ENCODE results near the gene SRP54. TPM values are rescaled to one million over a fixed set of nuclear protein-coding genes. Genes with fewer than 3 reads are reported as not detected.

Gene SRP54
- total RNA-seq: 30.9 and 52.9 TPM in 2 replicates

GRCh38 chr14:34982421-34983147, at the start of gene SRP54:
TSS of gene SRP54 (plus strand) at chr14:34982992. CDS start at chr14:34996710, 13,718 bp downstream.

DNA sequence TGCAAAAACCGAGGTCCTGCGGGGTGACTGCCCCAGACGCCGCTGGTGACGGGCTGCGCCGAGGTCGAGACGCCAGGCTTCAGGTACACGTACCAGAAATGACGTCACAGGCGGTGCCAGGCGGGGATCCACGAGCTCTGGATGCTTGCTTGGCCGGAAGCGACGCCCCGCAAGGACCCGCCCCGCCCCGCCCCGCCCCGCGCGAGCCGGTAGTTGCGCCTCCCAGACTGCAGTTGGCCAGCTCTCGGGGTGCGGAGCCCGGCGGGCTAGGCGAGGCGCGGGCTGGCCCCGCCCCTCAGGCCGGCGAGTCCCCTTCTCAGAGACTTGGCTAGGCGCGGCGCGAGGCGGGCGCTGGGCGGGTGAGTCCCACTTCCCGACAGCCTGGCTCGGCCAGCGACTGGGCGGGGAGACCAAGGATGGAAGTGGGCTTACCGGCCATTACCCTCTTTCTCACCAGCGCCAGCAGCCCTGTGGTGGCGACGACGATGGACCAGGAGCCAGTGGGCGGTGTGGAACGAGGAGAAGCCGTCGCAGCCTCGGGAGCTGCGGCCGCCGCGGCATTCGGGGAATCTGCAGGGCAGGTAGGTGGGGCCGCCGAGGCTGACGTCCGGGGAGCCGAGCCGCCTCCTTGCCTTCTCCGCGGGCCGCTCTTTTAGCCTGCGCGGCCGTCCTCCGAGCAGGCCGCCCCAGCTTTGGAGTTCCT, 63.4 kb downstream of the SRP54 start, which contains the start of gene FAM177A1:
FAM177A1 (plus strand) TSS at position 225 of the 703 bp plus-strand sequence; CDS start at position 417, 192 bp downstream.

Other genes starting within 250 kb of the SRP54 start
- 20.4 and 23.3 TPM in 2 replicates for gene BAZ1A, start 107.6 kb upstream of the SRP54 start, total RNA-seq
- 27.0 and 40.3 TPM in 2 replicates for gene FAM177A1, start 63.3 kb downstream of the SRP54 start, total RNA-seq
- gene PPP2R3C, start 139.0 kb downstream of the SRP54 start, total RNA-seq: 31.4 and 32.1 TPM in 2 replicates
- 15.7 and 23.8 TPM in 2 replicates for gene PRORP, start 139.6 kb downstream of the SRP54 start, total RNA-seq

All from pericardium fibroblast (primary cell).